ENCODE data around the gene MTX2.

The MTX2 gene

DNA sequence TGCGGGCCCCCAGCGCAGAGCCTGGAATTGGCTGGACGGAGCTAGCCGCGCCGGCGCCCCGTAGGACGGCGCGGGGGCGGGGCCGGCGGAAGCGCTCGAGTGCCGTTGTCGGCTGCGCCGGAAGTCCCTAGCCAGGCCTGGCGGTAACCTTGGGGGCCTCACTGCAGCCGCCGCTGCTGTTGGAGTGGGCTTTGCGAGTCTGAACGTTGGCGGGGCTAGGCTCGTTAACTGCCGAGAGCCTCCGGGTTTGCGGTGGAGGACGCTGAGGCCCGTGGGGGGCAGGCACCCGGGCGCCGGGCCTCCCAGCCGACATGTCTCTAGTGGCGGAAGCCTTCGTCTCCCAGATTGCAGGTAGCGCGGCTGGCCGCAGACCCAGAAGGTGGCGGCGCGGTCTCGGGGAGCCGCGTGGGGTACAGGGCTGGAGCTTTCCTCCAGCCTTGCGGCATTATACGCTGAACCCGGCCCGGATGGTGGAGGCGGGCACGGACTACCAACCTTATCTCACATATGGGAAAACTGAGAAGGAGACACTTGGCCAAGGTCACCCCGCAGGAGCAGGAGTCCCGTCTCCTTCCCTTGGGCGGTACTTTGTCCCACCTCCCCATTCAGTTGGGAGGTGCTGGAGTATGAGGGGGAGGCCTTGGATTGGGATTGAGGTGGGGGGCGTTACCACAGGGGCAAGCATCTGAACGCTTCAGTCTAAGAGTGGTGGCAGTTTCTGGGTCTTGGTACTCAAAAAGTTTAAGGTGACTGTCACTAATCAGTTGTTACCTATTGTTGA is at the start of gene MTX2:
Gene MTX2 (plus strand): TSS at position 124 of the 781 bp plus-strand sequence. CDS start 188 bp downstream, at position 312.
- DNase-seq (ENCODE audit: low spot score), result peak; percentile 76

DNA sequence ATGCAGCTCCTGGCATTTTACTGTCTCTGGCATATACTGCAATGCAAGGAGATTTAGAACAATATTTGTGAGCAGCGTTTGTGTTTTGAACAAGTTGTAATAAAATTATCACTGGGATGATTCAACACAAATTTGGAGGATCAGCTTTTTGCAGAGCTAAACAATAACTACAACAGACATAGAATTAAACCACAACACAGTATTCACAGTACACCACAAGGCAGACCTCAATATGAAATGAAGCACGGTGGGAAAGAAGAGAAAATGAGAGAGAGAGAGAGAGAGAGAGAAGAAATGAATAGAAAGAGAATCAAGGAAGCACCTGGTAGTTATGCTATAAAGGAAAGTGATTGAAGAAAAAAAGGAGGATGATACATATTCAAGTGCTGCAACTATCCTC is 41.4 kb upstream of the MTX2 start:
- no peak for DNase-seq (ENCODE audit: low spot score)

DNA sequence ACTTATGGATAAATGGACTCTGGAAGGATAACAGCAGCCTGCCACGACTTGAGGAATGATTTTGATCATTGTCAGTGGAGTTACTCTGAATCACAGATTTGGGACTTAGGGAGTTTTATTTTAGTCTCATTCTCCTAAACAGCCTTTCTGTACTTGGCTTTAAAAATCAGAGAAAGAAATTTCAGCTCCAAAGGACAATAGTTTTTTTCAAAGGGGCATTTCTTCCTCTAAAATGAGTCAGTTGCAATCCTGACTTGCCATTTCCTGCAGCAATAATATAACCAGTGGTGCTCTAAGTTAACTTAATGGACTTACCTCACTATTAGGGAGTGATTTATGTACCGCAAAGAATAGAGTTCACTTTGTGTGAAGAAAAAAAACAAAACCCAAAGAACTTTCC is 35.1 kb upstream of the MTX2 start:
- DNase-seq (ENCODE audit: low spot score), result no peak

DNA sequence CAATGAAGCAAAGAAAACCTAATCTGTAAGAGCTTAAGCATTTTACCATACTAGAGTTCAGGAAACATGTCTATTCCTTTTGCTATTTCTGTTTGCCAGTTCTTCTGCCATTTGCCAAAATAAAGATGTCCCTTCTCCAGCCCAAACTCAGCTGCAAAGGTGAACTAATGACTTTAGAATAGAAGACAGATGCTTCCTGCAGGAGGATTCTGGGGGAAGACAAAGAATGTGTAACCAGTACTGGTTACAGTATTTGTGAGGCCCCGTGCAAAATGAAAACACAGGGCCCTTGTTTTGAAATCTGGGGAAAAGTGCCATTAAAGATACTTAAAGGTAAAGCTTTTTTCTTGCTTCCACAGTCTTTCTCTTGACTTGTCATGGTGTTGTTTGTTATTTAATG is 34.3 kb upstream of the MTX2 start:
- no peak for DNase-seq (ENCODE audit: low spot score)

DNA sequence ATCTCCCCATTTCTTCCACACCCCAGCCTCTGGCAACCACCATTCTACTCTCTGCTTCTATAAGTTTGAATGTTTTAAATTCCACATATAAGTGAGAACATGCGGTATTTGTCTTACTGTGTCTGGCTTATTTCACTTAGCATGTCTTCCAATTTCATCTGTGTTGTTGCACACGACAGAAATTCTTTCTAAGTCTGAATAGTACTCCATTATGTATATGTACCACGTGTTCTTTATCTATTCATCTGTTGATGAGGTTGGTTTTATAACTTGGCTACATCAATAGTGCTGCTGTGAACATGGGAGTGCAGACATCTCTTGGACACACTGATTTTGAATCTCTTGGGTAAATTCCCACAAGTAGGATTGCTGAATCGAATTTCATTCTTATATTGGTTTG is 31.8 kb upstream of the MTX2 start:
- DNase-seq (ENCODE audit: low spot score), result no peak

DNA sequence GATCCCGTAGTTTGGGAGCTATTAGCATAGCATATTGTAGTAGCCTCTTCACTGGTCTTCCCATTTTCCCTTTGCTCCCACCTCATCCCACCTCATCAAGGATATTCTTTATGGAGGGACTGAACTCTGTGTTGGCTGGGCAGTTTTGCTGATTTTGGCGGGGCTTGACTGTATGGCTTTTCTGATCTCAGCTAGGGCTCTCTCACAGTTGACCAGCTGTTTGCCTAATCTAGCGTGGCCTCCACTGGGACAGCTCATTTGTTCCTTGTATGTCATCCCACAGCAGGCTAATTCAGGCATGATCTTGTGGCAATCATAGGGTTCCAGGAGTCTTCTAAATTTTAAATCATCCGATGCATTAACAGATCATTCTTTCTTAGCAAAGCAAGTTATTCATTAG is 30.2 kb upstream of the MTX2 start:
- no peak for DNase-seq (ENCODE audit: low spot score)

DNA sequence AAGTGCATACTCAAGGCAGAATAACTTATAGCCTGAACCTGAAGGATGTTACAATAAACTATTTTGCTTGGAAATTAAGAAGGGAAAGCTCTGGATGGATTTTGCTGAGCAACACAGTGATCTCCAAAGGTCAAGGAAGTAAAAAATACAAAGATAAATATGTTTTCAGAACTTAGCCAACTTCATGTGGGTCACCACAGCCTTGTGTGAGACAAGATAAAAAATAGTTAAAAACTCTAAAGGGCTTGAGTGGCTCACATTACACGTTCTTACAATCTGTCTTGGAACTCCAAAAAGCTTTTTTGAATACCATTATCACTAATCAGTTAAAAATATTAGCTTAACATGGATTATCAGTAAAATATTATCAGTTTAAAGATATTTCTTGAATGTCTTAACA is 28.9 kb upstream of the MTX2 start:
- no peak for DNase-seq (ENCODE audit: low spot score)

DNA sequence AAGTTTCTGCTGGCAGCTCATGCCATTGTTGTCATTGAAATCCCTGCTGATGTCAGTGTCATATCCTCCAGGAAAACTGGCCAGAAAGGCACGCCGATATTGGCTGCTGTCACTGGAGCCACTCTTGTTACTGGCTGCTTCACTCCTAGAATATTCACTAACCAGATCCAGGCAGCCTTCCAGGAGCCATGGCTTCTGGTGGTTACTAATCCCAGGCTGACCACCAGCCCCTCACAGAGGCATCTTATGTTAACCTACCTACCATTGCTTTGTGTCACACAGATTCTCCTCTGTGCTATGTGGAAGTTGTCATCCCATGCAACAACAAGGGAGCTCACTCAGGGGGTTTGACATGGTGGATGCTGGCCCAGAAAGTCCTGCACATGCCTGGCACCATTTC is 27.0 kb upstream of the MTX2 start:
- DNase-seq (ENCODE audit: low spot score), result no peak

DNA sequence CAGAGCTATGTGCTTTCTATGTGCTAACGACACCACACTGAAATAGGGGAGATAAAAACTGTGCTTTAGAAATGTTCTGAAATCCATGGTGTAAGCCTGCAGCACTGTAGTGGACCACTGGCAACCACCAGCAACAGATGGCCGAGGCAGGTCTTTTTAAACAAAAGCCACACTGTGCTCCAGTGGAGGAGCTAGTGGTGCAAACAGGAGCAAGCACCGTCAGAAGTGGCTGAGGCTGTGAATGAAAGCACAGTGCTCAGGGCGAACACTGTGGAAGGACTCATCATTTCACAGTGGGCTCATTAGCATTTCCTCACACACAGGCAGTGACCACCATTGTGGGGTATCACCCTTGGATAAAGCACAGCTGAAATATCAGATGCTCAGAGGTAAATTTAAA is 22.9 kb upstream of the MTX2 start:
- DNase-seq (ENCODE audit: low spot score), result no peak

DNA sequence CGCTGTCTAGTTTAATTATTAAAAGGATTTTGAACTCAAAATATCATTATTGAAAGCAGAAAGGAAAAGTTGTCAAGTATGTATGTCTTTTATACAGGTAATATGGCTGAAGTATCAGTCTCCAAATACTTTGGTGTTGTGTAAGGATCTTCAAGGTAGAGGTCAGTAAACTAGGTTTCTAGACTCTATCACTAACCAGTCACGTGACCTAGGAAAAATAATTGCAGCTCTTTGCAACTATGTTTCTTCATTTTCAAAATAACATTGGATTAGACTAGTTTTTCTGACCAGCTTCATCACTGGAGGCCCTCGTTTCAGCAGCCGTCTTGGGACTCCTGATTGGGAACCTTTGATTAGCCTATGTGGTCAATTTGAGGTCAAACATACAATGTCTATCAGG is 21.4 kb upstream of the MTX2 start:
- no peak for DNase-seq (ENCODE audit: low spot score)

DNA sequence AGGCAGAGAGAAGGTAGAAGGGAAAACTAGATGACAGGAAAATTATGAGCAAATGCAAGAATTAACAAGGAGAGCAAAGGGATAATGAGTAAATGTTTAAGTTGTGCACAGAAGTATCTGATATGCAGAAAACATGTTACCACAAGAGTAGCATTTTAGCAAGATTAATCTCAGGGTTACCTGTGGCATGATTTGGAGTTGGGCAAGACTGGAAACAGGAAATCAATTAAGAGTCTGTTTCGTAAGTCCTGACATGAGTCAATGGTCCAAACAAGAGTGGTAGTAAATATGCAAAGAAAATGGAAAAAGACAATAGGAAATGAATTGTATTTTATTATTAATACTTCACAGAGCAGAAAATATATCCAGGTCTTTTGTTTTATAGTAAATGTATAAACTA is 17.3 kb upstream of the MTX2 start:
- DNase-seq (ENCODE audit: low spot score), result no peak

DNA sequence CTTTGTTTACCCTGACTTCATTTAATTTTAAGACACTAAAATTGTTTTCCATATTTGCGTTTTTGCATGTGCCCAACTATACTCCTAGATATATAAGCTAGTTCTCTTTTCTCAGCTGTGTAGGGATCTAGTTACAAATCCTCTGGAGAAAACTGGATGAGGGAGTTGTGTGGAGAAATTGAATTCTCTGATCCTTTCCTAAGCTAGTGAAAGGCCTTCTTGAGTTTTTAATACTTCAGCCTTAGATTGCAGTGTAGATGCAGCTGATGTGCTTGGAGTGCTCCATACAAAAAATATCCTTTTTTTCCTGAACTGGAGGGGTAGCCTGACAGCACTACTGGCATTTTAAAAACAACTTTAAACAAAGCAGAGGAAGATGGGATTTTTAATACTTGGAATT is 8.6 kb upstream of the MTX2 start:
- DNase-seq (ENCODE audit: low spot score), result no peak

DNA sequence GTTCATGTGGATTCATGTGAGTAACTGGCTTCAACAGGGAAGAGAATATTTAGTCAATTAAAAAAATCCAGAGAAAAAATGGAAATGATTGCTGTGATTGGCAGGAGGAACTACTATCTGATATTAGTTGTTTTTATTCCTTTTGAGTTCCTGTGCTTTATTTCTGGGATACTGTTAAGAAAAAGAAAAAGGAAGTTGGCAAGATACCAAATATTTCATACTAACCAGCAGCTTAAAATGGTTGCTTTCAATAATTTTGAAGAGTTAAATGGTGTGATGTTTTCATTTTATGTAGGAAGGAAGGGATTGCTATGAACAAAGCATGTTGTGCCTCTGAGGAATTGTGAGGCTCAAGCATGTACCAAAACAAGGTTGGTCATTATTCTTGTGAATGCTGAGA is 8.1 kb upstream of the MTX2 start:
- DNase-seq (ENCODE audit: low spot score), result no peak

DNA sequence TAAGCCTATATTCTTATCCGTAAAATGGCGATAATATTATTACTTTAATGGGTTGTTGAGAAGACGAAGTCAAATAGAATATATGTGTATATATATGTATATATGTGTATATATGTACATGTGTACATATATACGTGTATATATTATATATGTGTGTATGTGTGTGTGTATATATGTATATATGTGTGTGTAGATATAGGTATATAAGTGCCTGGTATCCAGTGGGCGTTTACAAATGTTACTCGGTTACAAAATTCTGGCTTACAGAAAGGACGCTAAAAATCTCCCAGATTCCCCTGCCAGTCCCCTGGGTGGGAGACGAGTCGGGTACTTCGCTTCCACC is 295 bp upstream of the MTX2 start:
- no peak for DNase-seq (ENCODE audit: low spot score)

DNA sequence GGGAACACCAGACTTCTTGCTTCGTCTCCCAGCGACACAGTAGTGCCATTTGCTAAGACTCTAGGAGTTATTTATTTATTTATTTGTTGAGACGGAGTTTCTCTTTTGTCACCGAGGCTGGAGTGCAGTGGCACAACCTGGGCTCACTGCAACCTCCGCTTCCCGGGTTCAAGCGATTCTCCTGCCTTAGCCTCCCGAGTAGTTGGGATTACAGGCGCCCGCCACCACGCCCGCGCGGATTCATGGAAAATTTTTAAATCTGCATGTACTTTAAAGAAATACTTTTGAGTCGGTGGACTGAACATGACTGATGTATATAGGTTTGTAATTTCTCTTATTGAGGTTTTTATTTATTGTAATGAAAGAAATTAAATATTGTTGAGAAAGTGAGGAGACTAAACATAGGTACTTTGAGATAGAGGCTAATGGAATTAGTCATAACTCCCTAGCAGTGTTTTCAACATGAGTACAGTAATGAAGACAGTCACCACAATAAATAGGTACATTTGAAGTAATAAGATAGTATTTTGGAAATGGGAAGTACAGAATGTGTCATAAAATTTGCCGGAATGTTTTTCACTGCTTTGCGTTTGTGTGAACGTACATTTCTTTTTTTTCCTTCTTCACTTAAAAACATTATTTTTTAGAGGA is 983 bp downstream of the MTX2 start:
- peak; percentile 33 for DNase-seq (ENCODE audit: low spot score)

DNA sequence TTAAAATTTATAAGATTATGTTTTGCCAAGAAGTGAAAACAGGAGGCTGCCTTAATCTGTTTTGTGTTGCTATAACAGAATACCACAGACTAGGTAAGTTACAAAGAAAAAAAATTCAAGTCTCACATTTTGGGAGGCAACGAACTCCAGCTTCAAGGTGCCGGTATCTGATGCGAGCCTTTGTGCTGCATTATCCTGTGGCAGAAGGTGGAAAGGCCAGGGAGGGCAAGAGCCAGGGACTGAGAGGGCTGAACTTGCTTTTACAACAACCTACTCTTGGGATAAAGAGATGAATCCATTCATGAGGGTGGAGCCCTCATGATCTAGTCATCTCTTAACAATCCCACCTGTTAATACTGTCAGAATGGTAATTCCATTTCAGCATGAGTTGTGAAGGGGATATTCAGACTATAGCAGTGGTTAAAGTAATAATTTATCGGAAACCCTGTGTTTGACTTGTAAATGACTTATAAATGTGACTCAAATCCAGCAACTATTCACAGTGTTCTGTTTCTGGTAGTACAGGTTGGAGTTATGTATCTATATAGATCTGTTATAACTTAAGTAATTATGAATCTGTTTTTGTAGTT is 3.7 kb downstream of the MTX2 start:
- DNase-seq (ENCODE audit: low spot score), result no peak

DNA sequence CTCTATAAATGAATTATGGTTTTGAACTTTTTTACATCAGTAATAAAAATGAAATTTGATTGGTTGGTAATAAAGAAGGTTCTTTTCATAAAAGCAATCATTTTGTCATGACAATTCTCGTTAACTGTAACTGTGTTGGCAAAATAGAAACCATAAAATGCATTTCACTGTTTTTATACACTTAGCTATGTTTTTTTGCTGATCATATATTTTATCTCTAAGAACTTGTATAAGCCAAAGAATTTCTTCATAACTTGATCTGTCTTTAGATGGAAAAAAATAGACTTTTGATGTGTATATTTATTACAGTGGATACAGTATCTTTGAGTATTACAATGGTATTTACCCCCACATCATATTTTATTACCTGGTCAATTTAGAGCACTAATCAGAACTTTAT is 9.7 kb downstream of the MTX2 start:
- DNase-seq (ENCODE audit: low spot score), result no peak

DNA sequence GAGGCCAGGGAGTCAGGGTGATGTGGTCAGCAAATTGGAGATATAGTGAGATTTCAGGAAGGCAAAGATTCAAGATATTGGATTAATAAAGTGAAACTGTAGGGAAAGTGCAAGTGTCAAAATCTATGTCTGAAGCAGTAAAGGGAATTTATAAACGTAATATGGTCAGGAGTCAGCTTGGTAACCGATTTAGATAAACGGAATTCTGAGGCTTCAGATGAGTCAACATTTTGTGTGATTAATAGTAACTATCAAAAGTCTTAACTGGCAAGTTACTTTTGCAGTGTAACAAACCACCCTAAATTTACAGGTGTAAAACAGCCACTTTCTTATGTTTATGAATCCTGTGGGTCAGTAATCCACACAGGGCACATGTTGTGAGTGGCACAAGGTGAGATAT is 10.9 kb downstream of the MTX2 start:
- DNase-seq (ENCODE audit: low spot score), result no peak

DNA sequence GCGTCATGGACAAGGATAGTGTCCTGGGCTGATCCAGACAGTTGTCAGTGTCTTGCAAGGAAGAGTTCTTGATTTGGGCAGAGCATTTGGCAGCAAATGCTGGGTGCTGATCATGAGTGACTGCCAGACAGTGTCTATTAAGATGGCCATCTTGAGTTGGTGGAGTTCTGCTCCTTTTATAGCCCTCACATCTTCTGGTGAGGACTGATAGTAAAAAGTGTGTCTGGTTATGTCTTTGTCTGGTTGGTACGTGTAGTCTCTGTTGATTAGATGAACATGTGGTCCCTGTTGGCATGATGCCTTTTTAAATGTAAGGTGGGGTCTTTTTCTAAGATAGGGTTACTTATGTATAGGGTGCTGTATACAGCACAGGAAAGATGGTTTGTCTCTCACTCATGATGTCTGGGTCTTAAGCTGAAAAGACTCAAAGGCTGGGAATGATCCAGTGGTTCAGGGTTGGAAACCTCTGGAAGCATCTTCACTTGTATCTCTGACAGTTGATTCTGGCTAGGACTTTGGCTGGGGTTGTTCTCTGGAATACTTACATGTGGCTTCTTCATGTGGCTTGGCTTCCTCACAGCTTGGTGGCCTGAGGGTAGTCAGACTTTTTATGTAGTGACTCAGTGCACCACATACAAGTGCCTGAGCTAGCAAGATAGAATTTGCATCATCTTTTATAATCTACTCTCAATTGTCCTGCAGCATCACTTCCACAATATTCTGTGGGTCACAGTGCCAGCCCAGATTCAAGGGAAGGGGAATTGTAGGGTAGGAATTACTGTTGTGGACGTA is 11.8 kb downstream of the MTX2 start:
- no peak for DNase-seq (ENCODE audit: low spot score)

DNA sequence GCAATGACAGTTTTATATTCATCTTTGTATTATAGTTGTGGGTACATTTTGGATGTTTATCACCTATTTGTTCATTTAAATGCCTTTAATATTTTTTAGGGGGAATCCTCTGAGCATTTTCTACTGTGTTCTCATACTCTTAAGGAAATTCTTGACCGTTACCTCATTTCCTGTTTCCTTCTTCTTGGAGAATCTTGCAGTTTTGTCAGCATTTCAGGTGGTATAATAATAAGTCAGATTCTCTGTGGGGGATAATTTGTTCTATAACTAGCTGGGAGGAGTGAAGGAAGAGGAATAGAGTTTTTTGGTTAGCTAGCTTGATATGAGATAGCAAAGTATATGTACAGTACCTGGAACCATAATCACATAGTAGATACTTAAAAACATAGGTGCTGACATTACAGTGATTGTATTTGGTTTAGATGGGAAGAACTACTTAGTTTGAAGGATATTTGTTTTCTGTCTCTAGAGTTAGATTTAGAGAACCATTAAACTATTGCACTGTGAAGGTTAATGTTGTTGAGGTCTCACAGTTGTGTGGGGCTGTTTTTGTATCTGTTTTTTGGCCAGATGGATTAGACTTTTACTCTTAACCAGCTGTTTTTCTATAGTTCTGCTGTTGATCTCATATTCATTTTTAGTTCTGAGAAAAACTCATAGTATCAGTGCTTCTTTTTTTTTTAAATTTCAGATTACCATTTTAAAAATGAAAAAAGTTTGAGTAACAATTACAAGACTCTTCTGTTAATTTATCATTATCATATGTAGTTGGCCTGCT is 14.2 kb downstream of the MTX2 start:
- DNase-seq (ENCODE audit: low spot score), result no peak

DNA sequence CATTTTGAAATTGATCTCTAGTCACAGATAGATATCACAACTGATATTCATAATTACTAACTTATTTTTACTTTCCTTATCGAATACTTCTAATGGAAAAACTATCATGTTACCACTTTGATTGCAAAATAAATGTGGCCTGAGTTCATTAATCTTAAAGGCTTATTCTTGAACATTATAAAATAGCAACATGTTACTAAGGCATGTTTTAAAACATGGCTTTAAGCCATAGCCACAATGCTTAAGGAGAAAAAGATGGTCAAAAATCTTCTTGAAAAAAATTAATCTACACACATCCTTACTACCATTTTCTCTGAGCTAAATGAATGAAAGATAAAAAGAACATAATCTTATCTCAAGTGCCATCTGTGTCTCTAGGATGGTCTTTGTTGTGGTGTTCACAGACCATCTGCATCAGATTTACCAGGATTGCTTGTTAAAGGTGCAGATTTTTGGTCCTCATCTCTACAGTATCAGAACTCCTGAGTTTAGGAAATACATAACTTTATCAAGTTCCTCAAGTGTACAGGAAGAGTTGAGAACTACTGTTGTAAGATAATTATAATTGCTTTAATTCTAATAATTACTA is 15.3 kb downstream of the MTX2 start:
- DNase-seq (ENCODE audit: low spot score), result no peak

DNA sequence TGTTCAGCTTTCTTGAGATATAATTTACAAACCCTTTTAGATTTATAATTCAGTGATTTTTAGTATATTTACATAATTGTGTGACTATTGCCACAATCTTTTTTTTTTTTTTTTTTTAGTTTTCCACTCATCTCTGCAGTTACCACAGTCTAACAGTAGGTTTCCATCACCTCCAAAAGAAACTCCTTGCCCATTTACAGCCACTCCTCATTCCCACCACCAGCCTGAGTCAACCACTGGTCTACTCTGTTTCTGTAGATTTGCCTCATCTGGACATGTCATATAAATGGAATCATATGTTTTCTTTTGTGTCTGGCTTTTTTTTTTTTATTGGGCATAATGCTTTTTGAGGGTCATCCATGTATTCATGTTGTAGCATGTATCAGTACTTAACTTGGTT is 16.1 kb downstream of the MTX2 start:
- no peak for DNase-seq (ENCODE audit: low spot score)
